Measurements from ENCODE around the gene RORB. TPM values are rescaled to one million over a fixed set of nuclear protein-coding genes. Genes with fewer than 3 reads are reported as not detected.

RORB gene
- total RNA-seq, 1 experiment from 2014 or later: 0.08 TPM

GRCh38 chr9:74533253-74533652 is 36.1 kb downstream of the RORB start:
- no peak for DNase-seq (ENCODE audit: low read depth, low spot score)
- no peak overlapping the region for H3K27ac ChIP-seq (ENCODE audit: low read length)

GRCh38 chr9:74534841-74535240 is 37.7 kb downstream of the RORB start:
- TF ChIP-seq TCF7L2 (IDR thresholded peaks at IDR 0.05; ENCODE audit: low read depth, low read length) (no peak), SIN3A (IDR thresholded peaks at IDR 0.05; ENCODE audit: borderline replicate concordance, insufficient read depth, low read depth, low read length) (no peak), REST (IDR thresholded peaks at IDR 0.05; ENCODE audit: insufficient read depth in 1 of 2, low read depth in 2 of 2, low read length in 1 of 2) (no peak), CTCF (IDR thresholded peaks at IDR 0.05) (no peak), POLR2AphosphoS5 (IDR thresholded peaks at IDR 0.05; ENCODE audit: low read depth, low read length) (no peak)
- ATAC-seq: no peak
- Histone ChIP-seq H3K4me1 (ENCODE audit: control insufficient read depth, insufficient read depth, low read length) (no peaks in the 10 kb centered on the region), H3K27me3 (ENCODE audit: control insufficient read depth, insufficient read depth, low read length) (no peaks in the 10 kb centered on the region), H3K9me3 (ENCODE audit: control insufficient read depth, insufficient read depth, low read depth, low read length) (no peaks in the 10 kb centered on the region), H3K4me3 (ENCODE audit: low read depth in 2 of 2, low read length in 2 of 2) (no peak overlapping the region), H3K27ac (ENCODE audit: low read length) (no peak overlapping the region), H3K36me3 (ENCODE audit: control insufficient read depth, insufficient read depth, low read length) (no peaks in the 10 kb centered on the region)
- POLR2A ChIA-PET: no interaction called here
- in situ Hi-C loops (cut with HindIII; ENCODE audit: low pct_unique_long_range_greater_than_20kb, low sequenced_read_pairs) (no loop called here), intact Hi-C loops (cut with micrococcal nuclease; ENCODE audit: unreplicated experiment) (no loop called here)
- CTCF ChIA-PET: no interaction called here
- DNase-seq (ENCODE audit: low read depth, low spot score): no peak
- no TSS peak for BruUV-seq (replicated peaks)

More at GRCh38 chr9:74533253-74533652, 36.1 kb downstream of the RORB start:
- CTCF ChIA-PET: no interaction called here
- no TSS peak for BruUV-seq (replicated peaks)
- POLR2A ChIA-PET: no interaction called here
- Histone ChIP-seq H3K4me1 (ENCODE audit: control insufficient read depth, insufficient read depth, low read length) (no peaks in the 10 kb centered on the region), H3K27me3 (ENCODE audit: control insufficient read depth, insufficient read depth, low read length) (no peaks in the 10 kb centered on the region), H3K9me3 (ENCODE audit: control insufficient read depth, insufficient read depth, low read depth, low read length) (no peaks in the 10 kb centered on the region), H3K4me3 (ENCODE audit: low read depth in 2 of 2, low read length in 2 of 2) (no peak overlapping the region), H3K36me3 (ENCODE audit: control insufficient read depth, insufficient read depth, low read length) (no peaks in the 10 kb centered on the region)
- intact Hi-C loops (cut with micrococcal nuclease; ENCODE audit: unreplicated experiment): no loop called here
- TF ChIP-seq POLR2AphosphoS5 (IDR thresholded peaks at IDR 0.05; ENCODE audit: low read depth, low read length) (no peak), SIN3A (IDR thresholded peaks at IDR 0.05; ENCODE audit: borderline replicate concordance, insufficient read depth, low read depth, low read length) (no peak), TCF7L2 (IDR thresholded peaks at IDR 0.05; ENCODE audit: low read depth, low read length) (no peak), REST (IDR thresholded peaks at IDR 0.05; ENCODE audit: insufficient read depth in 1 of 2, low read depth in 2 of 2, low read length in 1 of 2) (no peak), CTCF (IDR thresholded peaks at IDR 0.05) (no peak)
- in situ Hi-C loops (cut with HindIII; ENCODE audit: low pct_unique_long_range_greater_than_20kb, low sequenced_read_pairs): no loop called here
- ATAC-seq: no peak

Data from Panc1 (cell line).